Nucleus accumbens (tissue), 56 donors: ENCODE measurements around the gene FNDC3B.

Source experiments
- DNase-seq, 56 donors: peaks; one replicate each; lab custom pipeline; 2025; lab: John Stamatoyannopoulos, UW

Gene FNDC3B

GRCh38 chr3:172070269-172070668 is 30.9 kb downstream of the FNDC3B start:
- no peak for DNase-seq

GRCh38 chr3:172070802-172071201 is 31.4 kb downstream of the FNDC3B start:
- no peak for DNase-seq

- DNase-seq: no peak
Measured at GRCh38 chr3:172071780-172072330, 32.5 kb downstream of the FNDC3B start.

- DNase-seq: no peak
Measured at GRCh38 chr3:172072543-172072942, 33.2 kb downstream of the FNDC3B start.

GRCh38 chr3:172073262-172073915 is 34.0 kb downstream of the FNDC3B start:
- no peak for DNase-seq

- no peak for DNase-seq
Measured at GRCh38 chr3:172074032-172074431, 34.7 kb downstream of the FNDC3B start.

- no peak for DNase-seq
Measured at GRCh38 chr3:172074586-172074985, 35.2 kb downstream of the FNDC3B start.

GRCh38 chr3:172076212-172076611 is 36.8 kb downstream of the FNDC3B start:
- no peak for DNase-seq

- DNase-seq: no peak
Measured at GRCh38 chr3:172077197-172077757, 37.9 kb downstream of the FNDC3B start.

- no peak for DNase-seq
Measured at GRCh38 chr3:172078244-172078643, 38.9 kb downstream of the FNDC3B start.

GRCh38 chr3:172078721-172079120 is 39.3 kb downstream of the FNDC3B start:
- no peak for DNase-seq

- DNase-seq: no peak
Measured at GRCh38 chr3:172079326-172079976, 40.1 kb downstream of the FNDC3B start.

- DNase-seq: no peak
Measured at GRCh38 chr3:172080503-172080902, 41.1 kb downstream of the FNDC3B start.

- peak in 3 of 56 donors; percentile 1 to 4 (median 2) for DNase-seq
Measured at GRCh38 chr3:172082269-172082668, 42.9 kb downstream of the FNDC3B start.

- DNase-seq: no peak
Measured at GRCh38 chr3:172082820-172083513, 43.6 kb downstream of the FNDC3B start.

- no peak for DNase-seq
Measured at GRCh38 chr3:172083995-172084409, 44.6 kb downstream of the FNDC3B start.

GRCh38 chr3:172084871-172085556 is 45.6 kb downstream of the FNDC3B start:
- no peak for DNase-seq

GRCh38 chr3:172085557-172085895 is 46.1 kb downstream of the FNDC3B start:
- no peak for DNase-seq

GRCh38 chr3:172086071-172086470 is 46.7 kb downstream of the FNDC3B start:
- DNase-seq: no peak

- no peak for DNase-seq
Measured at GRCh38 chr3:172087198-172087597, 47.8 kb downstream of the FNDC3B start.
